Measurements from ENCODE around the gene BCAS3. TPM values are rescaled to one million over a fixed set of nuclear protein-coding genes. Genes with fewer than 3 reads are reported as not detected.

Gene BCAS3
- total RNA-seq, 6 experiments from 2014 or later, result 9.2 to 22.1 (median 14.2) TPM

DNA sequence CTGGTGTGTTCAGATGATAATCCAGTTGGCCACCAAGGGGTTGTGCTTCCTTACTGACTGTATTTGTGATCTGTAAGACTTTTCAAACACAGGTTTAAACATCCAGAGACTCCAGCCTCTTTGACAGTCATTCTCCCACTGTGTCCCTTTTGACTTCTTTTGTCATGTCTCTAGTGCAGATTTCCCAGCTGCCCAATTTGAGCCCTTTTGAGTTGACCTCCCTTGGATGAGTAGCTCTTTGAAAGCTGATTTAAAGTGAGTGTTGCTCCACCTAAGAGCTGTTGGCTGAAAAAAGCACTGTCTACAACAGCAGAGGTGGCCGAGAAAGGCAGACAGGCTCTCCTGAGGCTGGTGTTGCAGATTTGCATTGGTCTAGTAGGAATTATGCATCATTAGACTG is 533.6 kb downstream of the BCAS3 start:
- Histone ChIP-seq H3K4me3 (no peak overlapping the region), H3K9me3 (no peaks in the 10 kb centered on the region), H3K27me3 (no peaks in the 10 kb centered on the region), H3K36me3 (no peaks in the 10 kb centered on the region), H3K4me1 (peaks cover 0 to 5% (median 0%) of the 10 kb centered on the region in 4 donors), H3K27ac (no peak overlapping the region)
- intact Hi-C loops (cut with DNase I), result no loop called here
- ATAC-seq, result no peak
- no peak for TF ChIP-seq POLR2A (IDR thresholded peaks at IDR 0.05)
- TF ChIP-seq, protein P1, sequence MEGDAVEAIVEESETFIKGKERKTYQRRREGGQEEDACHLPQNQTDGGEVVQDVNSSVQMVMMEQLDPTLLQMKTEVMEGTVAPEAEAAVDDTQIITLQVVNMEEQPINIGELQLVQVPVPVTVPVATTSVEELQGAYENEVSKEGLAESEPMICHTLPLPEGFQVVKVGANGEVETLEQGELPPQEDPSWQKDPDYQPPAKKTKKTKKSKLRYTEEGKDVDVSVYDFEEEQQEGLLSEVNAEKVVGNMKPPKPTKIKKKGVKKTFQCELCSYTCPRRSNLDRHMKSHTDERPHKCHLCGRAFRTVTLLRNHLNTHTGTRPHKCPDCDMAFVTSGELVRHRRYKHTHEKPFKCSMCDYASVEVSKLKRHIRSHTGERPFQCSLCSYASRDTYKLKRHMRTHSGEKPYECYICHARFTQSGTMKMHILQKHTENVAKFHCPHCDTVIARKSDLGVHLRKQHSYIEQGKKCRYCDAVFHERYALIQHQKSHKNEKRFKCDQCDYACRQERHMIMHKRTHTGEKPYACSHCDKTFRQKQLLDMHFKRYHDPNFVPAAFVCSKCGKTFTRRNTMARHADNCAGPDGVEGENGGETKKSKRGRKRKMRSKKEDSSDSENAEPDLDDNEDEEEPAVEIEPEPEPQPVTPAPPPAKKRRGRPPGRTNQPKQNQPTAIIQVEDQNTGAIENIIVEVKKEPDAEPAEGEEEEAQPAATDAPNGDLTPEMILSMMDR (IDR thresholded peaks at IDR 0.05), result no peak
- DNase-seq, result no peak
- WGBS (ENCODE audit: insufficient coverage, low coverage, low lambda C conversion rate, missing lambda C conversion rate), result 91% methylated on average over 1 of the region's 1 CpG

DNA sequence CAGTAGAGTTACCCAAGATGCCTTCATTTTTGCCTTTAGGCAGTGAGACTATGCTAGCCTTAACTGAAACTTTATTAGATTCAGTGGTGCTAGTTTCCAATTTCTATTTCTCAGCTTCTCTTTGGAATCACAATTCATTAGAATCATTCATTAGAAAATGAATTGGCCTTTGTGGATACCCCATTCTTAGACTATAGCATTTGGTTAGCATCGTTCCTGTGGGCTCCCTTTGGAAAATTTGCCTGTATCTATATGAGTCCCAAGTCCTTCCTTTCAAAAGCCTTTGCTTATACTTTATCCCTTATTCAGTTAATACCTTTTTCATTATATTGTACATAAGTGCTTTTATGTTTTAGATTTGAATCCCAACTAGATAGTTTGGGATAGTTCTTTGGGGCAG is 535.0 kb downstream of the BCAS3 start:
- H3K9me3 ChIP-seq, result no peaks in the 10 kb centered on the region
- H3K27ac ChIP-seq, result no peak overlapping the region
- no peak overlapping the region for H3K4me3 ChIP-seq
- no peaks in the 10 kb centered on the region for H3K27me3 ChIP-seq
- ATAC-seq (no peak), DNase-seq (no peak)
- intact Hi-C loops (cut with DNase I), result no loop called here
- no peaks in the 10 kb centered on the region for H3K36me3 ChIP-seq
- TF ChIP-seq, protein P1 (IDR thresholded peaks at IDR 0.05), result no peak
- TF ChIP-seq POLR2A (IDR thresholded peaks at IDR 0.05), result no peak
- 100% methylated on average over 1 of the region's 1 CpG for WGBS (ENCODE audit: insufficient coverage, low coverage, low lambda C conversion rate, missing lambda C conversion rate)
- peaks cover 0 to 5% (median 0%) of the 10 kb centered on the region in 4 donors for H3K4me1 ChIP-seq

DNA sequence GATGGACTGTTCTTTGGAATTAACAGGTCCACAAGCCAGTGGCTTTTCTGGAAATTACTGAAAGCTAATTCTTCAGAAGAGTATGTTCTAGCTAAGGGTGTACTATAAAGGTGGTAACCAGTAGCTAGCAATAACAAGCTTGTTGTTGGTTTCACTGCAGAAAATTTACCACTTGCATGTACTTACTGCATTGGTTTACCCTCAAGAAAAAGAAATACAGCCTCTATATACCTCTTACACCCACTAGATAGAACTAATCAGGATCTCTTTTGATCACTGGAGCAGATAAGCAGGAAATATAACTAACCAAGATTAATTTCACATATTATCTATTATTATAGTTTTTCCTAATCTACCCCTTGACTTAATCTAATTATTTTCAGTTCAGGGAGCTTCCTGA is 537.1 kb downstream of the BCAS3 start:
- Histone ChIP-seq H3K36me3 (no peaks in the 10 kb centered on the region), H3K4me3 (no peak overlapping the region), H3K4me1 (no peaks in the 10 kb centered on the region), H3K9me3 (no peaks in the 10 kb centered on the region), H3K27me3 (no peaks in the 10 kb centered on the region), H3K27ac (no peak overlapping the region)
- DNase-seq (no peak), ATAC-seq (no peak)
- no peak for TF ChIP-seq POLR2A (IDR thresholded peaks at IDR 0.05)
- TF ChIP-seq, protein P1 (IDR thresholded peaks at IDR 0.05), result no peak
- intact Hi-C loops (cut with DNase I), result no loop called here

DNA sequence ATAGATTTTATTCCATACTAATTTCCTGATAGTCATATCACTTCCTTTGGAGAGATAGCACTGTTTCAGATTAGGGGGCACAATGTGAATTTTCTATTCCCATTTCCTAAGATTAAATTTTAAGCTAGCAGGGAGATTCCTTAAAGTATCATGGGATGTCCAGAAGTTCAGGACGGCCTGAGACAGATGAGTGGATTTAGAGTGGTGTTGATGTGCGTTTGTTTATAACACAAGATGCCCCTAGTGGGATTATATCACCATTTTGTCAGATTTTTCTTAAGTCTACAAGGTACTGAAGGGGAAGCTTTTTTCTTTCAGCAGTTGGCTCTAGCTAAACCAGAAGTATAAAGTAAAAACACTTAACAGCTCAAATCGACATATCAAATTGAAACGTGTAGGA is 538.4 kb downstream of the BCAS3 start:
- TF ChIP-seq, protein P1 (IDR thresholded peaks at IDR 0.05), result no peak
- TF ChIP-seq POLR2A (IDR thresholded peaks at IDR 0.05), result no peak
- 96% methylated on average over 4 of the region's 4 CpGs for WGBS (ENCODE audit: insufficient coverage, low coverage, low lambda C conversion rate, missing lambda C conversion rate)
- H3K27me3 ChIP-seq, result no peaks in the 10 kb centered on the region
- H3K4me3 ChIP-seq, result no peak overlapping the region
- no peaks in the 10 kb centered on the region for H3K4me1 ChIP-seq
- no peak overlapping the region for H3K27ac ChIP-seq
- no peaks in the 10 kb centered on the region for H3K36me3 ChIP-seq
- ATAC-seq, result no peak
- no peak for DNase-seq
- H3K9me3 ChIP-seq, result no peaks in the 10 kb centered on the region
- intact Hi-C loops (cut with DNase I), result no loop called here

DNA sequence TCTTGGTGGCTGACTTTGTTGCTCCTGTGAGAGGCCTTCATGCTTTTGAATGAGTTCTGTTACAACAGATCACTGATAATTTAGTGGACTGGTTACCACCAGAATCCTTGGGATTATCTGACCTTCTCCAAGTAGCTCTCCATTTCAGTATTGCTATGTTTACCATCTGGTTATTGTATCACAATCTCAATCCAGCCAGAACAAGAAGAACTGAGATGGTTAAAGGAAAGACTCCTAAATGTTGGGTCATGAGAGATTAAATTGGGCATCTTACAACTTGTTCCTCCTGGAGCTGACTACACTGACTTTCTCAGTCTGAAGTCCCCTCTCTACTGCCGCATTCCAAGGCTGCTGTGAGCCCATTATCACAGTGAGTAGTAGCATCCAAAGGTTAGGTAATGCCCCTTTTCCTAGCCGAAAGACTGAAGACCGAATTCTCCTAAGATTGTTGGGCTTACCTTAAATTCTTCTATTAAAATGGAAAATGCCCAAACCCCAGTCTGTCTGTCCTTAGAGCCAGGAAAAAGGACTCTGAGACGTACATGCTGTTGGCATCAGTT is 540.3 kb downstream of the BCAS3 start:
- H3K4me1 ChIP-seq, result no peaks in the 10 kb centered on the region
- no peak overlapping the region for H3K4me3 ChIP-seq
- DNase-seq (no peak), ATAC-seq (no peak)
- no peak for TF ChIP-seq POLR2A (IDR thresholded peaks at IDR 0.05)
- TF ChIP-seq, protein P1 (IDR thresholded peaks at IDR 0.05), result no peak
- no peak overlapping the region for H3K27ac ChIP-seq
- H3K27me3 ChIP-seq, result no peaks in the 10 kb centered on the region
- intact Hi-C loops (cut with DNase I), result no loop called here
- H3K9me3 ChIP-seq, result no peaks in the 10 kb centered on the region
- H3K36me3 ChIP-seq, result no peaks in the 10 kb centered on the region
- 69% methylated on average over 4 of the region's 4 CpGs for WGBS (ENCODE audit: insufficient coverage, low coverage, low lambda C conversion rate, missing lambda C conversion rate)
